ENCODE results near the gene C11orf71. TPM values are rescaled to one million over a fixed set of nuclear protein-coding genes. Genes with fewer than 3 reads are reported as not detected.

Gene C11orf71
- total and polyA plus RNA-seq, 2 experiments from 2014 or later = 16.7 to 21.7 TPM

DNA sequence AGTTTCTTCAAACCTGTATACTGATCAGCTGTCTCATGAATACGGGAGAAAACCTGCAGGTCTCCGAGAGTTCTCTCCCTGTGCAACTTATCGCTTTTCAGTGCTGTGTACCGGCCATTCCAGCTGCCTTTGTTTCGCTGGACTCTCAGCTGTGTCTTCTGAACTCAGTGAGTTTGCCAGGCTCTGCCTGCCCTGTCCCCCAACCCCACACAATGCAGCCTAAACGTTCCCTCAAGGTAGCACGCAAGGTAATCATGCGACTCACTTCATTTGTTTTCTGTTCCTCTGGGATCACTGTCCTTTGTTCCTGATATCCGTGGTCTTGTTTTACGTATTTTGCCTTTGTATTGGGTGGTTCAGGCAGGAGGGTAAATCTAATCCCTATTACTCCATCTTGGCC is 13.6 kb upstream of the C11orf71 start:
- Histone ChIP-seq H3K4me1 (ENCODE audit: low read depth) (peaks cover 7% of the 10 kb centered on the region), H3K27ac (no peak overlapping the region), H3K9me3 (ENCODE audit: low read depth) (no peaks in the 10 kb centered on the region), H3K27me3 (no peaks in the 10 kb centered on the region), H3K4me3 (no peak overlapping the region), H3K36me3 (peaks cover 6% of the 10 kb centered on the region)
- TF ChIP-seq, protein P1, sequence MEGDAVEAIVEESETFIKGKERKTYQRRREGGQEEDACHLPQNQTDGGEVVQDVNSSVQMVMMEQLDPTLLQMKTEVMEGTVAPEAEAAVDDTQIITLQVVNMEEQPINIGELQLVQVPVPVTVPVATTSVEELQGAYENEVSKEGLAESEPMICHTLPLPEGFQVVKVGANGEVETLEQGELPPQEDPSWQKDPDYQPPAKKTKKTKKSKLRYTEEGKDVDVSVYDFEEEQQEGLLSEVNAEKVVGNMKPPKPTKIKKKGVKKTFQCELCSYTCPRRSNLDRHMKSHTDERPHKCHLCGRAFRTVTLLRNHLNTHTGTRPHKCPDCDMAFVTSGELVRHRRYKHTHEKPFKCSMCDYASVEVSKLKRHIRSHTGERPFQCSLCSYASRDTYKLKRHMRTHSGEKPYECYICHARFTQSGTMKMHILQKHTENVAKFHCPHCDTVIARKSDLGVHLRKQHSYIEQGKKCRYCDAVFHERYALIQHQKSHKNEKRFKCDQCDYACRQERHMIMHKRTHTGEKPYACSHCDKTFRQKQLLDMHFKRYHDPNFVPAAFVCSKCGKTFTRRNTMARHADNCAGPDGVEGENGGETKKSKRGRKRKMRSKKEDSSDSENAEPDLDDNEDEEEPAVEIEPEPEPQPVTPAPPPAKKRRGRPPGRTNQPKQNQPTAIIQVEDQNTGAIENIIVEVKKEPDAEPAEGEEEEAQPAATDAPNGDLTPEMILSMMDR (IDR thresholded peaks at IDR 0.05; ENCODE audit: low read depth, low read length) = no peak
- DNase-seq (ENCODE audit: low read depth in 1 of 2, low spot score in 1 of 2) = no peak

DNA sequence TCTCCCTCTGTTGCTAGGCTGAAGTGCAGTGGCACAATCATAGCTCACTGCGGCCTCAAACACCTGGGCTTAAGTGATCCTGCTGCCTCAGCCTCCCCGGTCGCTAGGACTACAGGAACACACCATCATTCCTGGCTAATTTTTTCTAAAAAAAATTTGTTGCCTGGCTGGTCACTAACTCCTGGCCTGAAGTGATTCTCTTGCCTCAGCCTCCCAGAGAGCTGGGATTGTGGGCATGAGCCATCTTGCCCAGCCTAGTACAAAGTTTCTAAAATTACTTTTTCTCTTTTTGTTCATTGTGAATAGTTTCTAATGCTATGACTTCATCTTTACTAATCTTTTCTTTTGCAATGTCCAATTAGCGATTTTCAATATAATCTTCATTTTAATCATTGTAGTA is 12.6 kb upstream of the C11orf71 start:
- no peak overlapping the region for H3K27ac ChIP-seq
- H3K36me3 ChIP-seq = peaks cover 14% of the 10 kb centered on the region
- H3K4me1 ChIP-seq (ENCODE audit: low read depth) = peaks cover 7% of the 10 kb centered on the region
- DNase-seq (ENCODE audit: low read depth in 1 of 2, low spot score in 1 of 2) = no peak
- TF ChIP-seq, protein P1 (IDR thresholded peaks at IDR 0.05; ENCODE audit: low read depth, low read length) = no peak
- no peak overlapping the region for H3K4me3 ChIP-seq
- no peaks in the 10 kb centered on the region for H3K27me3 ChIP-seq
- no peaks in the 10 kb centered on the region for H3K9me3 ChIP-seq (ENCODE audit: low read depth)

DNA sequence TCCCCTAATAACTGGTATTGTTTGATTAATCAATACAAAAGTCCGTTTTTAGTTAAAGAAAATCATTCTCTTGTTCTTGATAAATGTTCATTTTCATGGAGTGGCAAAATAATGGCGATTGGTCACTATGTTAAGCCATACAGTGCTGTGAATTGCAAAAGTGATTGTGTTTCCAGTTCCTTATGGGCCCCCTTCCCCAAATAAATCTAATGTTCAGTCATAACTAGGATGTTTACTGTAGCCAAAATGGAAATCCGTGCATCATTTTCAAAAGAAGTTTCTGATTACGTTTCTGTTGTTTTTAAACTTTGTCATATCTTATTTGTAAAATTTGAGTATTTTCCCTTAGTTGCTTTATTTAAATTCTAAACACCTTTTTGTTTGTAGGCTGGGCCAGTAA is 1.0 kb upstream of the C11orf71 start:
- Histone ChIP-seq H3K27me3 (no peaks in the 10 kb centered on the region), H3K27ac (peak overlapping the region; percentile 98), H3K4me1 (ENCODE audit: low read depth) (peaks cover 16% of the 10 kb centered on the region), H3K36me3 (peaks cover 16% of the 10 kb centered on the region), H3K9me3 (ENCODE audit: low read depth) (no peaks in the 10 kb centered on the region), H3K4me3 (peak overlapping the region; percentile 84)
- TF ChIP-seq, protein P1 (IDR thresholded peaks at IDR 0.05; ENCODE audit: low read depth, low read length) = no peak
- no peak for DNase-seq (ENCODE audit: low read depth in 1 of 2, low spot score in 1 of 2)

DNA sequence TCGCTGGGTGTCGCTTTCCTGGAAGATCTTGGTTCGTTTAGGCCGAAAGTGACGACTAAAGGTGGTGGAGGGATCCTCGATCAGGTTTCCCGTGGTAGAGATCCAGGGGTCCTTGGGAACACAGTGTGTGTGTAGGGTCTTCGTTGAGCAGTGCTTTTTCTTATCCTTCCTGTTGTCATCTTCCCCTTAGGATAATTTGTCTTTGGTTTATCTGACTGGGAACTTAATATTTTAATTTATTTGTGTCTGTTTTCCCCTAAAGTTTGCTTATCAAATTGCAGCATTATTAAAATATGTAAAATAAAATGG is 558 bp upstream of the C11orf71 start:
- Histone ChIP-seq H3K4me3 (peak overlapping the region; percentile 84), H3K4me1 (ENCODE audit: low read depth) (peaks cover 16% of the 10 kb centered on the region), H3K27ac (peak overlapping the region; percentile 98), H3K36me3 (peaks cover 11% of the 10 kb centered on the region), H3K9me3 (ENCODE audit: low read depth) (no peaks in the 10 kb centered on the region), H3K27me3 (no peaks in the 10 kb centered on the region)
- DNase-seq (ENCODE audit: low read depth in 1 of 2, low spot score in 1 of 2) = no peak
- TF ChIP-seq, protein P1 (IDR thresholded peaks at IDR 0.05; ENCODE audit: low read depth, low read length) = no peak

DNA sequence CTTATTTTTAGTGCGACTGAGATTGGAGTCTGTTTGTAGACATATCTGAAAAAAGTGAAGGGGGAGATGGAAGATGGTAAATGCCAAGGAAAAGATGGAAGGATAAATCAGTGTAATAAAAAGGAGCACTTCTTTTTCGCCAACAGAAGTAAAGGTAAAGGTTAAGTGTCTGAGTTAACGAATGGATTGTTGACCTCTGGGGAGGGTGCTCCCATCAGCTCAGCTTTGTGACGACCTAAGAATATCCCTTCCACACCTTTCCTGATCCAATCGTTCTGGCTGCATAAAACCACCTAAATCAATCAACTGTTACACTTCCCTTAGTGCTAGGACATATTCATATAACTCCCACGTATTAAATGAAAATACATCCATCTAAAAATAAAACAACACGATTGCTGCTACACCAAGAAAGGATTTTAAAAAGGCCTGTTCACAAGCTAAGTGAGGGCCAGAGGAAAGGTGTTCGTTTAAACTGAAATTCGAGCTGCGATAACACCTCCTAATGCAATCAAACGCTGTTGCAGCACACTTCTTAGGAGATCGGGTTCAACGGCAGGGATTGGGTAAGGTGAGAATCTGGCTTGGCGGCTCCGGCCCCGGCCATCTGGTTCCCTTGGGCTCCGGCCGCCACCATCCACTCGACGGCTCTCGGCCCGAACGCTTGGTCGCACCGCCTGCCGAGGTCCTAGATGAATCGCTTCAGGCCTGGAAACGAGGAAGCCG is 658 bp downstream of the C11orf71 start:
- Histone ChIP-seq H3K27me3 (no peaks in the 10 kb centered on the region), H3K4me3 (peak overlapping the region; percentile 84), H3K4me1 (ENCODE audit: low read depth) (peaks cover 16% of the 10 kb centered on the region), H3K36me3 (no peaks in the 10 kb centered on the region), H3K27ac (peak overlapping the region; percentile 98), H3K9me3 (ENCODE audit: low read depth) (no peaks in the 10 kb centered on the region)
- DNase-seq (ENCODE audit: low read depth in 1 of 2, low spot score in 1 of 2) = peak; percentile 74 to 82
- TF ChIP-seq, protein P1 (IDR thresholded peaks at IDR 0.05; ENCODE audit: low read depth, low read length) = no peak
